ENCODE results near the gene CIP2A. TPM values are rescaled to one million over a fixed set of nuclear protein-coding genes. Genes with fewer than 3 reads are reported as not detected.

CIP2A gene
- total RNA-seq, 1 donor from 2014 or later = 8.2 TPM

DNA sequence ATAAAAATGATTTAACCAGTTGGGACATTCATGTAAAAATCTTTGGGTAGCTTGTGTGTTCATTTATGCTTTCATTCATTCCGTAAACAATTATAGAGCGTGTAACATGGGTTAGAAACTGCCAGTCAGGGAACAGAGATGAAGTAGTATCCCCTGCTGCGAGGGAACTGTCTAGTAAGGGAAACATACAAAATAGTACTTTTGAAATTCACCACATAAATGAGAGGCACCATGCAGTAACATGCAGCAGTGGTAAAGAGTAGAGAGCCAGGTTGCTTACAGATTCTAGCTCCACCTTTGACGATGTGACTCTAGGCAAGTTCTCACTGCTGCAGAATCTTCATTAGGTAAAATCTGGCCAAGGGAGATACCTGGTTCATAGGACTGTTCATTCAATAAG is 1.2 kb upstream of the CIP2A start:
- Mint-ChIP-seq H3K36me3 (ENCODE audit: unreplicated experiment) (no peaks in the 10 kb centered on the region), H3K4me1 (ENCODE audit: low read depth, unreplicated experiment) (peaks cover 13% of the 10 kb centered on the region), H3K9me3 (ENCODE audit: unreplicated experiment) (peaks cover 2% of the 10 kb centered on the region), H3K27me3 (ENCODE audit: unreplicated experiment) (peaks cover 4% of the 10 kb centered on the region), H3K27ac (ENCODE audit: unreplicated experiment) (peak overlapping the region; percentile 99), H3K4me3 (ENCODE audit: unreplicated experiment) (peak overlapping the region; percentile 98)
- TF ChIP-seq, protein P1, sequence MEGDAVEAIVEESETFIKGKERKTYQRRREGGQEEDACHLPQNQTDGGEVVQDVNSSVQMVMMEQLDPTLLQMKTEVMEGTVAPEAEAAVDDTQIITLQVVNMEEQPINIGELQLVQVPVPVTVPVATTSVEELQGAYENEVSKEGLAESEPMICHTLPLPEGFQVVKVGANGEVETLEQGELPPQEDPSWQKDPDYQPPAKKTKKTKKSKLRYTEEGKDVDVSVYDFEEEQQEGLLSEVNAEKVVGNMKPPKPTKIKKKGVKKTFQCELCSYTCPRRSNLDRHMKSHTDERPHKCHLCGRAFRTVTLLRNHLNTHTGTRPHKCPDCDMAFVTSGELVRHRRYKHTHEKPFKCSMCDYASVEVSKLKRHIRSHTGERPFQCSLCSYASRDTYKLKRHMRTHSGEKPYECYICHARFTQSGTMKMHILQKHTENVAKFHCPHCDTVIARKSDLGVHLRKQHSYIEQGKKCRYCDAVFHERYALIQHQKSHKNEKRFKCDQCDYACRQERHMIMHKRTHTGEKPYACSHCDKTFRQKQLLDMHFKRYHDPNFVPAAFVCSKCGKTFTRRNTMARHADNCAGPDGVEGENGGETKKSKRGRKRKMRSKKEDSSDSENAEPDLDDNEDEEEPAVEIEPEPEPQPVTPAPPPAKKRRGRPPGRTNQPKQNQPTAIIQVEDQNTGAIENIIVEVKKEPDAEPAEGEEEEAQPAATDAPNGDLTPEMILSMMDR (IDR thresholded peaks at IDR 0.05; ENCODE audit: partially characterized antibody, unreplicated experiment) = no peak
- no peak for DNase-seq

DNA sequence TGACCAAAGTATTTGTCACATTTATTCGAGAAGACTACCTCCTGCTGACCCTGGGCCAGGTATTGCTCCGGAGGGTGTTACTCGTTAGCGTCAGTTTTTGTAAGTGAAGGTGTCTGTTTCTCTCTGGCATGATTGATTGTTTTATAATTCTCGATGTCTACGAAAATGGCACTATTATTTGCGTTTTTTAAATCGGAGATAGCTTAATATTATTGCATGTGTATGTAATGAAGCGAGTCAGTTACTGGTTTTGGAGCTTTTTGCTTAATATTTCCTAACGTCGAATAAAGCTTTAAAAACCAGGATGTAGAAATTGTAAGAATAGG is 723 bp upstream of the CIP2A start:
- H3K27ac Mint-ChIP-seq (ENCODE audit: unreplicated experiment) = peak overlapping the region; percentile 99
- H3K4me1 Mint-ChIP-seq (ENCODE audit: low read depth, unreplicated experiment) = peaks cover 13% of the 10 kb centered on the region
- H3K36me3 Mint-ChIP-seq (ENCODE audit: unreplicated experiment) = no peaks in the 10 kb centered on the region
- peak overlapping the region; percentile 98 for H3K4me3 Mint-ChIP-seq (ENCODE audit: unreplicated experiment)
- H3K9me3 Mint-ChIP-seq (ENCODE audit: unreplicated experiment) = peaks cover 2% of the 10 kb centered on the region
- TF ChIP-seq, protein P1 (IDR thresholded peaks at IDR 0.05; ENCODE audit: partially characterized antibody, unreplicated experiment) = no peak
- no peak for DNase-seq
- peaks cover 4% of the 10 kb centered on the region for H3K27me3 Mint-ChIP-seq (ENCODE audit: unreplicated experiment)

DNA sequence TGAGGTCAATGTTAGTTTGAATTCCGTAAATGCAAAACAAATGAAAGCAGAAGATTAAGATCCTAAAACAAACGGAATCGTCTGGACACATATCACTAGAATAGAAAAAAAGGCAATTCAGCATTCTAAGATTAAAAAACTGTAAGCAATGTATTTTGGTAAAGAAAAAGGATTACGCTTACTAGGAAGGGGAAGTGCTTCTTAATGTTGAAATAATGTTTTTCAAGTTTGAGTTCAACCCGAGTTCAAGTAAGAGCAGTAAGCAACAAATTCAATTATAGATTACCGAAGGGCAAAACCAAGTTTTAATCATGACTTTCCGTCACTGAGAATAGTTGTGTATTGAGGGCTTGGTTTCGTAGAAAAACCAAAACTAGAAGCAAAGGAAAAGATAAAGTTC is 637 bp downstream of the CIP2A start:
- Mint-ChIP-seq H3K36me3 (ENCODE audit: unreplicated experiment) (no peaks in the 10 kb centered on the region), H3K4me1 (ENCODE audit: low read depth, unreplicated experiment) (peaks cover 13% of the 10 kb centered on the region)

DNA sequence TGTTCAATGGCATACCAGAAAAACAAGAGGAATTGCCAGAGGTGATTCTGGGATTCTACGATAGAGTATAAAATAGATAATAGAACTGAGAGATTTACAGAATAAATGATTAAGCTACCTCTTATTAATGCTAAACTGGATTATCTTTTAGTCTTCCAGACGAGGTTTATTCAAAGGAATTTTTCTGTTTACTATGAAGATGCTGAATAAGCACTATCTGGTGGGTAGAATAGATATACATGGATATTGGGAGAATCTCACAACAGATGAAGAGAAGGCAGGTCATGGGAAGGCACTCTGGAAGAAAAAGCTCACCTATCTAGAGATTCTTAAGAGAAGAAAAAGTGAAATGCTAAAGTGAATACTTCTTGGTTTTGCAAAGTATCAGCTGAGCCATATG is 11.2 kb downstream of the CIP2A start:
- DNase-seq = no peak
- H3K27me3 Mint-ChIP-seq (ENCODE audit: unreplicated experiment) = no peaks in the 10 kb centered on the region
- H3K4me1 Mint-ChIP-seq (ENCODE audit: low read depth, unreplicated experiment) = peaks cover 1% of the 10 kb centered on the region
- H3K36me3 Mint-ChIP-seq (ENCODE audit: unreplicated experiment) = no peaks in the 10 kb centered on the region
- H3K9me3 Mint-ChIP-seq (ENCODE audit: unreplicated experiment) = no peaks in the 10 kb centered on the region
- no peak overlapping the region for H3K27ac Mint-ChIP-seq (ENCODE audit: unreplicated experiment)
- TF ChIP-seq, protein P1 (IDR thresholded peaks at IDR 0.05; ENCODE audit: partially characterized antibody, unreplicated experiment) = no peak
- H3K4me3 Mint-ChIP-seq (ENCODE audit: unreplicated experiment) = no peak overlapping the region

More for the DNA sequence above, 637 bp downstream of the CIP2A start:
- peaks cover 2% of the 10 kb centered on the region for H3K9me3 Mint-ChIP-seq (ENCODE audit: unreplicated experiment)
- H3K27ac Mint-ChIP-seq (ENCODE audit: unreplicated experiment) = no peak overlapping the region
- peak overlapping the region; percentile 98 for H3K4me3 Mint-ChIP-seq (ENCODE audit: unreplicated experiment)
- TF ChIP-seq, protein P1 (IDR thresholded peaks at IDR 0.05; ENCODE audit: partially characterized antibody, unreplicated experiment) = no peak
- H3K27me3 Mint-ChIP-seq (ENCODE audit: unreplicated experiment) = peaks cover 4% of the 10 kb centered on the region
- DNase-seq = no peak

DNA sequence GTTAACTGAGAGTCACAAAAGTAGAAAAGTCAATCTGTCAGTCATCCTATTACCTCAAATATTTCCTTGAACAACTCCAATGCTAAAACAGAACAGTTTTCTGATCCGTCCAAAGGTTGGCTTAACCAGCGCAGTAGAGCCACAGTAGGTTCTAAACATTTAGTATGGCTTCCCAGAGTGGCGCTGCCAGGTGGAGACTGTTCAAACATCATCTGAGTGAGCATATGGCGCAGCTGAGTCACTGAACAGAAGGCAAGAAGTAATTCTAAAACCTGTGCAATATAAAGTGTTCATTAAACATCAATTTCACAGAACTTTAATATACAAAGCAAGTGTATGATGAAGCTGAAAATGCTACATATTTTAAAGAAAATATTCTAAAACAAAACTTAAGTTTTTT is 19.9 kb downstream of the CIP2A start:
- no peaks in the 10 kb centered on the region for H3K36me3 Mint-ChIP-seq (ENCODE audit: unreplicated experiment)
- peaks cover 3% of the 10 kb centered on the region for H3K4me1 Mint-ChIP-seq (ENCODE audit: low read depth, unreplicated experiment)
- H3K27ac Mint-ChIP-seq (ENCODE audit: unreplicated experiment) = peak overlapping the region; percentile 77
- H3K27me3 Mint-ChIP-seq (ENCODE audit: unreplicated experiment) = no peaks in the 10 kb centered on the region
- no peak for DNase-seq
- TF ChIP-seq, protein P1 (IDR thresholded peaks at IDR 0.05; ENCODE audit: partially characterized antibody, unreplicated experiment) = no peak
- no peak overlapping the region for H3K4me3 Mint-ChIP-seq (ENCODE audit: unreplicated experiment)
- H3K9me3 Mint-ChIP-seq (ENCODE audit: unreplicated experiment) = no peaks in the 10 kb centered on the region
